Endothelial cell of umbilical vein (primary cell): Measurements from ENCODE around the gene JADE3.

Experiments used
- CTCF ChIP-seq, 2 donors: IDR thresholded peaks; 1 replicate in 1 of 2; 2 replicates in 1 of 2; pipeline ENCODE4 v1.5.1; 2011; ENCODE audit warnings: low read length in 2 of 2, mild to moderate bottlenecking in 2 of 2, moderate library complexity in 2 of 2, control low read depth in 1 of 2, inconsistent platforms in 1 of 2, low read depth in 1 of 2; ENCODE audit not compliant: insufficient read depth in 1 of 2; ENCODE audit errors: extremely low read depth in 1 of 2
- EZH2 ChIP-seq: IDR thresholded peaks from 2 replicates; pipeline ENCODE4 v1.6.1; 2012; ENCODE audit warnings: borderline replicate concordance, low read depth, mild to moderate bottlenecking, moderate library complexity, low read length, inconsistent platforms; ENCODE audit not compliant: severe bottlenecking
- FOS ChIP-seq: IDR thresholded peaks from 2 replicates; pipeline ENCODE4 v1.6.1; 2011; ENCODE audit warnings: mild to moderate bottlenecking, low read length, moderate library complexity, borderline replicate concordance; ENCODE audit not compliant: insufficient read depth
- GATA2 ChIP-seq: IDR thresholded peaks from 2 replicates; pipeline ENCODE4 v1.7.0; 2011; ENCODE audit warnings: low read depth, mild to moderate bottlenecking, moderate library complexity, mixed read lengths, low read length; ENCODE audit not compliant: insufficient read length, insufficient read depth
- JUN ChIP-seq: IDR thresholded peaks from 2 replicates; pipeline ENCODE4 v1.6.1; 2011; ENCODE audit warnings: borderline replicate concordance, low read depth; ENCODE audit not compliant: insufficient read length, insufficient read depth
- MAX ChIP-seq: IDR thresholded peaks from 2 replicates; pipeline ENCODE4 v1.6.1; 2011; ENCODE audit not compliant: insufficient read depth, insufficient read length
- MYC ChIP-seq: IDR thresholded peaks from one replicate; pipeline ENCODE4 v1.6.1; 2011; ENCODE audit warnings: mild to moderate bottlenecking, low read depth, low read length
- POLR2A ChIP-seq: IDR thresholded peaks from 2 replicates; pipeline ENCODE4 v1.6.1; 2012; ENCODE audit warnings: low read depth, mild to moderate bottlenecking, control low read depth, low read length
- POLR2AphosphoS5 ChIP-seq: IDR thresholded peaks from 2 replicates; pipeline ENCODE4 v1.6.1; 2012; ENCODE audit warnings: low read depth, mild to moderate bottlenecking, control low read depth, low read length, moderate library complexity; ENCODE audit not compliant: insufficient read depth

GRCh38 chrX:46910415-46910814 lies 1.8 kb upstream of the JADE3 start:
- TF ChIP-seq CTCF (IDR thresholded peaks at IDR 0.05; ENCODE audit: extremely low read depth in 1 of 2, insufficient read depth in 1 of 2, low read depth in 1 of 2, low read length in 2 of 2) (no peak), POLR2A (no peak), FOS (no peak), EZH2 (no peak), GATA2 (no peak), POLR2AphosphoS5 (no peak), MYC (no peak), MAX (no peak), JUN (no peak)
